ENCODE results near the gene HIGD1A. TPM values are rescaled to one million over a fixed set of nuclear protein-coding genes. Genes with fewer than 3 reads are reported as not detected.

HIGD1A gene
- total and polyA plus RNA-seq, 2 experiments from 2014 or later: 102 to 144 TPM

GRCh38 chr3:42733501-42734262 is 70.6 kb downstream of the HIGD1A start:
- no peak overlapping the region; the same call in 1 of the 2 replicates for H3K27ac Mint-ChIP-seq
- peak overlapping the region; percentile 82 for H2AFZ ChIP-seq

More at GRCh38 chr3:42733501-42734262, 70.6 kb downstream of the HIGD1A start:
- TF ChIP-seq ZNF114 (CRISPR knock-in tag; IDR thresholded peaks at IDR 0.05) (no peak), ZNF462 (CRISPR knock-in tag; IDR thresholded peaks at IDR 0.05) (peak; percentile 46)
- H3K36me3 ChIP-seq (ENCODE audit: insufficient read depth): no peaks in the 10 kb centered on the region
- Mint-ChIP-seq H3K36me3 (ENCODE audit: low read depth) (no peaks in the 10 kb centered on the region), H3K4me1 (peaks cover 32% of the 10 kb centered on the region), H3K9me3 (peaks cover 5% of the 10 kb centered on the region; the same call in 1 of the 3 replicates), H3K27me3 (ENCODE audit: insufficient read depth, low read depth, poor library complexity) (peaks cover 17% of the 10 kb centered on the region), H3K4me3 (no peak overlapping the region)
- H3K4me2 ChIP-seq: peak overlapping the region; percentile 67
- no peak overlapping the region for H3K4me3 ChIP-seq
- no peaks in the 10 kb centered on the region for H3K79me2 ChIP-seq (replicated peaks; ENCODE audit: insufficient read depth)
- H3F3A ChIP-seq (replicated peaks; ENCODE audit: low read depth): no peaks in the 10 kb centered on the region
- DNase-seq (ENCODE audit: low spot score): peak; percentile 35
- H4K20me1 ChIP-seq (replicated peaks; ENCODE audit: insufficient read depth): no peaks in the 10 kb centered on the region
- ATAC-seq: peak; percentile 79
- H3K4me1 ChIP-seq (ENCODE audit: insufficient read depth): peaks cover 15% of the 10 kb centered on the region
- no peak overlapping the region for H3K27ac ChIP-seq (ENCODE audit: low read depth)
- no peaks in the 10 kb centered on the region for H3K27me3 ChIP-seq (ENCODE audit: insufficient read depth)
- H3K9me2 ChIP-seq (ENCODE audit: insufficient read depth): peaks cover 3% of the 10 kb centered on the region; the same call in 1 of the 2 replicates

Small RNA genes within 50 kb of the gene (small RNA-seq; reads per million reads assigned to genes)
- not detected for gene CCDC13 (ENCODE audit: low replicate concordance)

Other genes starting within 250 kb of the HIGD1A start
- 48.3 and 52.3 TPM in 2 replicates for gene SEC22C, start 222.5 kb downstream of the HIGD1A start, total RNA-seq (2014; rRNA removed; shearing (Covaris generic))
- 16.8 and 21.9 TPM in 2 replicates for gene SEC22C, start 222.5 kb downstream of the HIGD1A start, polyA plus RNA-seq (2016; fragmentation: Nextera tagmentation; extraction: Ambion mirVana)
- gene SS18L2, start 213.6 kb downstream of the HIGD1A start, total RNA-seq (2014; rRNA removed; shearing (Covaris generic)): 75.2 and 75.3 TPM in 2 replicates
- 228 and 241 TPM in 2 replicates for gene SS18L2, start 213.6 kb downstream of the HIGD1A start, polyA plus RNA-seq (2016; fragmentation: Nextera tagmentation; extraction: Ambion mirVana)
- 88.2 and 117 TPM in 2 replicates for gene NKTR, start 203.8 kb downstream of the HIGD1A start, total RNA-seq (2014; rRNA removed; shearing (Covaris generic))
- gene NKTR, start 203.8 kb downstream of the HIGD1A start, polyA plus RNA-seq (2016; fragmentation: Nextera tagmentation; extraction: Ambion mirVana): 68.7 and 81.3 TPM in 2 replicates
- 2.8 and 2.9 TPM in 2 replicates for gene ZBTB47, start 150.8 kb downstream of the HIGD1A start, total RNA-seq (2014; rRNA removed; shearing (Covaris generic))
- 0.48 and 0.63 TPM in 2 replicates for gene ZBTB47, start 150.8 kb downstream of the HIGD1A start, polyA plus RNA-seq (2016; fragmentation: Nextera tagmentation; extraction: Ambion mirVana)
- not detected in 2 replicates for gene KLHL40, start 119.0 kb downstream of the HIGD1A start, total RNA-seq (2014; rRNA removed; shearing (Covaris generic))
- not detected in 2 replicates for gene KLHL40, start 119.0 kb downstream of the HIGD1A start, polyA plus RNA-seq (2016; fragmentation: Nextera tagmentation; extraction: Ambion mirVana)
- not detected in 2 replicates for gene HHATL, start 101.7 kb downstream of the HIGD1A start, total RNA-seq (2014; rRNA removed; shearing (Covaris generic))
- gene HHATL, start 101.7 kb downstream of the HIGD1A start, polyA plus RNA-seq (2016; fragmentation: Nextera tagmentation; extraction: Ambion mirVana): not detected in 2 replicates
- 0.45 TPM in 1 of 2 replicates, not detected in the other for gene CCDC13, start 31.2 kb downstream of the HIGD1A start, total RNA-seq (2014; rRNA removed; shearing (Covaris generic))
- gene CCDC13, start 31.2 kb downstream of the HIGD1A start, polyA plus RNA-seq (2016; fragmentation: Nextera tagmentation; extraction: Ambion mirVana): 0.27 and 0.42 TPM in 2 replicates
- 0.35 and 0.58 TPM in 2 replicates for gene ACKR2, start 5.0 kb upstream of the HIGD1A start, total RNA-seq (2014; rRNA removed; shearing (Covaris generic))
- not detected in 2 replicates for gene ACKR2, start 5.0 kb upstream of the HIGD1A start, polyA plus RNA-seq (2016; fragmentation: Nextera tagmentation; extraction: Ambion mirVana)
- not detected in 2 replicates for gene CYP8B1, start 71.4 kb upstream of the HIGD1A start, total RNA-seq (2014; rRNA removed; shearing (Covaris generic))
- not detected in 2 replicates for gene CYP8B1, start 71.4 kb upstream of the HIGD1A start, polyA plus RNA-seq (2016; fragmentation: Nextera tagmentation; extraction: Ambion mirVana)
- 0.50 and 1.5 TPM in 2 replicates for gene ZNF662, start 101.7 kb upstream of the HIGD1A start, total RNA-seq (2014; rRNA removed; shearing (Covaris generic))
- 0.84 and 1.4 TPM in 2 replicates for gene ZNF662, start 101.7 kb upstream of the HIGD1A start, polyA plus RNA-seq (2016; fragmentation: Nextera tagmentation; extraction: Ambion mirVana)
- gene GASK1A, start 174.8 kb upstream of the HIGD1A start, total RNA-seq (2014; rRNA removed; shearing (Covaris generic)): 11.1 and 16.2 TPM in 2 replicates
- 1.5 and 2.6 TPM in 2 replicates for gene GASK1A, start 174.8 kb upstream of the HIGD1A start, polyA plus RNA-seq (2016; fragmentation: Nextera tagmentation; extraction: Ambion mirVana)